ENCODE results near the gene SDHA. TPM values are rescaled to one million over a fixed set of nuclear protein-coding genes. Genes with fewer than 3 reads are reported as not detected.
"Not testable (repeated sequence)": the region's sequence is repeated elsewhere in the genome, so short reads cannot be mapped to it uniquely, and the experiment has no call there.

The SDHA gene
- total RNA-seq, 1 experiment from 2014 or later: 171 TPM

DNA sequence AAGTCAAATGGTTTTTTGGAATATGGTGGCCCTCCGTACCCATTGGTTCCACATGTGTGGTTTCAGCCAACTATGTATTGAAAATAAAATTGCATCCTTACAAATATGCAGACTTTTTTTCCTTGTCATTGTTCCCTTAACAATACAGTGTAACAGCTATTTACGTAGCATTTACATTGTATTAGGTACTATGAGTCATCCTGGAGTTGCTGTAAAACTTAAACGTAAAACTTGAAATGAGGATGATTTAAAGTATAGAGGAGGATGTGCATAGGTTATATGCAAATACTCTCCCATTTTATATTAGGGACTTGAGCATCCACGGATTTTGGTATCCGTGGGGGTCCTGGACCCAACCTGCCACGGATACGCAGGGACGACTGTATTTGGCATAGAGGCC, 16.3 kb downstream of the SDHA start:
- POLR2A ChIA-PET: no interaction called here
- DNase-seq (ENCODE audit: low read depth, low spot score) (no peak), ATAC-seq (no peak)
- CTCF ChIA-PET: interaction anchor here (0.7 kb wide), 1 partner anchor 109 kb away, joined by 7 read pairs; no protein-coding TSS in a partner anchor
- Histone ChIP-seq H3K27ac (ENCODE audit: low read length) (no peak overlapping the region), H3K4me3 (ENCODE audit: low read depth in 2 of 2, low read length in 2 of 2) (no peak overlapping the region), H3K27me3 (ENCODE audit: control insufficient read depth, insufficient read depth, low read length) (no peaks in the 10 kb centered on the region), H3K9me3 (ENCODE audit: control insufficient read depth, insufficient read depth, low read depth, low read length) (no peaks in the 10 kb centered on the region), H3K4me1 (ENCODE audit: control insufficient read depth, insufficient read depth, low read length) (no peaks in the 10 kb centered on the region), H3K36me3 (ENCODE audit: control insufficient read depth, insufficient read depth, low read length) (peaks cover 5% of the 10 kb centered on the region)
- in situ Hi-C loops (cut with HindIII; ENCODE audit: low pct_unique_long_range_greater_than_20kb, low sequenced_read_pairs): no loop called here
- TF ChIP-seq, protein P1, sequence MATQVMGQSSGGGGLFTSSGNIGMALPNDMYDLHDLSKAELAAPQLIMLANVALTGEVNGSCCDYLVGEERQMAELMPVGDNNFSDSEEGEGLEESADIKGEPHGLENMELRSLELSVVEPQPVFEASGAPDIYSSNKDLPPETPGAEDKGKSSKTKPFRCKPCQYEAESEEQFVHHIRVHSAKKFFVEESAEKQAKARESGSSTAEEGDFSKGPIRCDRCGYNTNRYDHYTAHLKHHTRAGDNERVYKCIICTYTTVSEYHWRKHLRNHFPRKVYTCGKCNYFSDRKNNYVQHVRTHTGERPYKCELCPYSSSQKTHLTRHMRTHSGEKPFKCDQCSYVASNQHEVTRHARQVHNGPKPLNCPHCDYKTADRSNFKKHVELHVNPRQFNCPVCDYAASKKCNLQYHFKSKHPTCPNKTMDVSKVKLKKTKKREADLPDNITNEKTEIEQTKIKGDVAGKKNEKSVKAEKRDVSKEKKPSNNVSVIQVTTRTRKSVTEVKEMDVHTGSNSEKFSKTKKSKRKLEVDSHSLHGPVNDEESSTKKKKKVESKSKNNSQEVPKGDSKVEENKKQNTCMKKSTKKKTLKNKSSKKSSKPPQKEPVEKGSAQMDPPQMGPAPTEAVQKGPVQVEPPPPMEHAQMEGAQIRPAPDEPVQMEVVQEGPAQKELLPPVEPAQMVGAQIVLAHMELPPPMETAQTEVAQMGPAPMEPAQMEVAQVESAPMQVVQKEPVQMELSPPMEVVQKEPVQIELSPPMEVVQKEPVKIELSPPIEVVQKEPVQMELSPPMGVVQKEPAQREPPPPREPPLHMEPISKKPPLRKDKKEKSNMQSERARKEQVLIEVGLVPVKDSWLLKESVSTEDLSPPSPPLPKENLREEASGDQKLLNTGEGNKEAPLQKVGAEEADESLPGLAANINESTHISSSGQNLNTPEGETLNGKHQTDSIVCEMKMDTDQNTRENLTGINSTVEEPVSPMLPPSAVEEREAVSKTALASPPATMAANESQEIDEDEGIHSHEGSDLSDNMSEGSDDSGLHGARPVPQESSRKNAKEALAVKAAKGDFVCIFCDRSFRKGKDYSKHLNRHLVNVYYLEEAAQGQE (IDR thresholded peaks at IDR 0.05; ENCODE audit: insufficient read depth in 1 of 2, low read depth in 2 of 2, low read length in 1 of 2): no peak
- TF ChIP-seq, protein P2, sequence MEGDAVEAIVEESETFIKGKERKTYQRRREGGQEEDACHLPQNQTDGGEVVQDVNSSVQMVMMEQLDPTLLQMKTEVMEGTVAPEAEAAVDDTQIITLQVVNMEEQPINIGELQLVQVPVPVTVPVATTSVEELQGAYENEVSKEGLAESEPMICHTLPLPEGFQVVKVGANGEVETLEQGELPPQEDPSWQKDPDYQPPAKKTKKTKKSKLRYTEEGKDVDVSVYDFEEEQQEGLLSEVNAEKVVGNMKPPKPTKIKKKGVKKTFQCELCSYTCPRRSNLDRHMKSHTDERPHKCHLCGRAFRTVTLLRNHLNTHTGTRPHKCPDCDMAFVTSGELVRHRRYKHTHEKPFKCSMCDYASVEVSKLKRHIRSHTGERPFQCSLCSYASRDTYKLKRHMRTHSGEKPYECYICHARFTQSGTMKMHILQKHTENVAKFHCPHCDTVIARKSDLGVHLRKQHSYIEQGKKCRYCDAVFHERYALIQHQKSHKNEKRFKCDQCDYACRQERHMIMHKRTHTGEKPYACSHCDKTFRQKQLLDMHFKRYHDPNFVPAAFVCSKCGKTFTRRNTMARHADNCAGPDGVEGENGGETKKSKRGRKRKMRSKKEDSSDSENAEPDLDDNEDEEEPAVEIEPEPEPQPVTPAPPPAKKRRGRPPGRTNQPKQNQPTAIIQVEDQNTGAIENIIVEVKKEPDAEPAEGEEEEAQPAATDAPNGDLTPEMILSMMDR (IDR thresholded peaks at IDR 0.05): no peak
- TF ChIP-seq TCF7L2 (IDR thresholded peaks at IDR 0.05; ENCODE audit: low read depth, low read length): no peak
- TF ChIP-seq POLR2AphosphoS5 (IDR thresholded peaks at IDR 0.05; ENCODE audit: low read depth, low read length): no peak
- TF ChIP-seq SIN3A (IDR thresholded peaks at IDR 0.05; ENCODE audit: borderline replicate concordance, insufficient read depth, low read depth, low read length): no peak
- BruUV-seq (replicated peaks): no TSS peak
- intact Hi-C loops (cut with micrococcal nuclease; ENCODE audit: unreplicated experiment): no loop called here

DNA sequence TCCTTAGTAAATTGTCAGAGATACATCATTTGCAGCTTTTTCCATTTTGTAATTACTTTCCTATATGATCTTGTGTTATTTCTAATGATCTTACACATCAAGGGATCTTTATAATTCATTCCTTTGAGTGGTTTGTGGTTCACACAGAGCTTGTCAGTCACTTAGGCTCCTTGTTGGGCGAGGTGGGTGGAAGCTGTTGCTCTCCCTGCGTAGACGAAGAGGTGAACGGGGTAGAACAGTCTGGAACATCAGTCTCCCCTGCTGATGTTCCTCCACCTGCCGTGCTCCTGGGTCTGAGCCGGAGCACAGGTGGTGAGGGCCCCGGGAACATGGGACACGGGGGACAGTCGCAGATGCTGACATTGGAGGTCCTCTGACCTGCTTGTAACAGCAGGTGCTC, 17.4 kb downstream of the SDHA start:
- DNase-seq (ENCODE audit: low read depth, low spot score); H3K9me3 ChIP-seq (ENCODE audit: control insufficient read depth, insufficient read depth, low read depth, low read length); H3K27ac ChIP-seq (ENCODE audit: low read length); H3K27me3 ChIP-seq (ENCODE audit: control insufficient read depth, insufficient read depth, low read length); in situ Hi-C loops (cut with HindIII; ENCODE audit: low pct_unique_long_range_greater_than_20kb, low sequenced_read_pairs); intact Hi-C loops (cut with micrococcal nuclease; ENCODE audit: unreplicated experiment); POLR2A ChIA-PET; H3K36me3 ChIP-seq (ENCODE audit: control insufficient read depth, insufficient read depth, low read length); ATAC-seq; H3K4me3 ChIP-seq (ENCODE audit: low read depth in 2 of 2, low read length in 2 of 2); H3K4me1 ChIP-seq (ENCODE audit: control insufficient read depth, insufficient read depth, low read length): not testable (repeated sequence)
- CTCF ChIA-PET: interaction anchor here (0.6 kb wide), 1 partner anchor 13 kb away, joined by 3 read pairs; no protein-coding TSS in a partner anchor
- BruUV-seq (replicated peaks): TSS peak; percentile 29

DNA sequence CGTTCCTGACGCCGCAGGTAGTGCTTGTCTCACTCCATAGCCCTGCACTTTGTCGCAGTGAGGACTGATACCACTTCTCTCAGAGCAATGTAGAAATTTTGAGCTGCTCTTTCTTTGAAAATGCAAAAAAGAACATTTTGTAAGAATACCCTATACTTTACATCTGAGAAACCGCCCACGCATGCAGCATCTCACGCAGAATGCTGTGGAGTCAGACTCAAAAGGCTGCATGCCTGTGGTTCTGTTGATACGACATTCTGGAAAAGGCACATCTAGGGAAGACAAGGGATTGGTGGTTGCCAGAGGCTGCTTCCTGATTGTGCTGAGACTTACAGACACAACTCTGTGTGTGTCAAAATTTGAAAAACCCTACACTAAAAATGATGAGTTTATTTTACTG, 19.8 kb downstream of the SDHA start:
- POLR2A ChIA-PET; H3K36me3 ChIP-seq (ENCODE audit: control insufficient read depth, insufficient read depth, low read length); BruUV-seq (replicated peaks); intact Hi-C loops (cut with micrococcal nuclease; ENCODE audit: unreplicated experiment); H3K4me3 ChIP-seq (ENCODE audit: low read depth in 2 of 2, low read length in 2 of 2); CTCF ChIA-PET; H3K4me1 ChIP-seq (ENCODE audit: control insufficient read depth, insufficient read depth, low read length); in situ Hi-C loops (cut with HindIII; ENCODE audit: low pct_unique_long_range_greater_than_20kb, low sequenced_read_pairs); H3K27me3 ChIP-seq (ENCODE audit: control insufficient read depth, insufficient read depth, low read length); ATAC-seq; H3K27ac ChIP-seq (ENCODE audit: low read length); H3K9me3 ChIP-seq (ENCODE audit: control insufficient read depth, insufficient read depth, low read depth, low read length); DNase-seq (ENCODE audit: low read depth, low spot score): not testable (repeated sequence)

GRCh38 chr5:240550-240949, 22.4 kb downstream of the SDHA start:
- H3K4me3 ChIP-seq (ENCODE audit: low read depth in 2 of 2, low read length in 2 of 2); H3K36me3 ChIP-seq (ENCODE audit: control insufficient read depth, insufficient read depth, low read length); CTCF ChIA-PET; H3K9me3 ChIP-seq (ENCODE audit: control insufficient read depth, insufficient read depth, low read depth, low read length); H3K4me1 ChIP-seq (ENCODE audit: control insufficient read depth, insufficient read depth, low read length); H3K27me3 ChIP-seq (ENCODE audit: control insufficient read depth, insufficient read depth, low read length); ATAC-seq; BruUV-seq (replicated peaks); DNase-seq (ENCODE audit: low read depth, low spot score); in situ Hi-C loops (cut with HindIII; ENCODE audit: low pct_unique_long_range_greater_than_20kb, low sequenced_read_pairs); H3K27ac ChIP-seq (ENCODE audit: low read length); POLR2A ChIA-PET; intact Hi-C loops (cut with micrococcal nuclease; ENCODE audit: unreplicated experiment): not testable (repeated sequence)

- DNase-seq (ENCODE audit: low read depth, low spot score); intact Hi-C loops (cut with micrococcal nuclease; ENCODE audit: unreplicated experiment); POLR2A ChIA-PET: not testable (repeated sequence)
Measured at GRCh38 chr5:241045-241669, 23.0 kb downstream of the SDHA start.

More at GRCh38 chr5:241045-241669, 23.0 kb downstream of the SDHA start:
- CTCF ChIA-PET; H3K27me3 ChIP-seq (ENCODE audit: control insufficient read depth, insufficient read depth, low read length); BruUV-seq (replicated peaks); ATAC-seq; H3K27ac ChIP-seq (ENCODE audit: low read length); H3K36me3 ChIP-seq (ENCODE audit: control insufficient read depth, insufficient read depth, low read length); H3K4me1 ChIP-seq (ENCODE audit: control insufficient read depth, insufficient read depth, low read length); in situ Hi-C loops (cut with HindIII; ENCODE audit: low pct_unique_long_range_greater_than_20kb, low sequenced_read_pairs); H3K9me3 ChIP-seq (ENCODE audit: control insufficient read depth, insufficient read depth, low read depth, low read length); H3K4me3 ChIP-seq (ENCODE audit: low read depth in 2 of 2, low read length in 2 of 2): not testable (repeated sequence)

Measured in Panc1 (cell line).